Measurements from ENCODE around the gene RHOT2.

The RHOT2 gene

GRCh38 chr16:632486-633335 is 35.2 kb upstream of the RHOT2 start:
- DNase-seq (ENCODE audit: low spot score): no peak

DNA sequence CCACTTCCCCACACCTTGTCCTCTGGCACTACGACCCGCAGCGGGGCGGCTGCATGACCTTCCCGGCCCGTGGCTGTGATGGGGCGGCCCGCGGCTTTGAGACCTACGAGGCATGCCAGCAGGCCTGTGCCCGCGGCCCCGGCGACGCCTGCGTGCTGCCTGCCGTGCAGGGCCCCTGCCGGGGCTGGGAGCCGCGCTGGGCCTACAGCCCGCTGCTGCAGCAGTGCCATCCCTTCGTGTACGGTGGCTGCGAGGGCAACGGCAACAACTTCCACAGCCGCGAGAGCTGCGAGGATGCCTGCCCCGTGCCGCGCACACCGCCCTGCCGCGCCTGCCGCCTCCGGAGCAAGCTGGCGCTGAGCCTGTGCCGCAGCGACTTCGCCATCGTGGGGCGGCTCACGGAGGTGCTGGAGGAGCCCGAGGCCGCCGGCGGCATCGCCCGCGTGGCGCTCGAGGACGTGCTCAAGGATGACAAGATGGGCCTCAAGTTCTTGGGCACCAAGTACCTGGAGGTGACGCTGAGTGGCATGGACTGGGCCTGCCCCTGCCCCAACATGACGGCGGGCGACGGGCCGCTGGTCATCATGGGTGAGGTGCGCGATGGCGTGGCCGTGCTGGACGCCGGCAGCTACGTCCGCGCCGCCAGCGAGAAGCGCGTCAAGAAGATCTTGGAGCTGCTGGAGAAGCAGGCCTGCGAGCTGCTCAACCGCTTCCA is 34.4 kb upstream of the RHOT2 start:
- DNase-seq (ENCODE audit: low spot score): no peak

- no peak for DNase-seq (ENCODE audit: low spot score)
These were observed 33.8 kb upstream of the RHOT2 start for GRCh38 chr16:634051-634670.

- DNase-seq (ENCODE audit: low spot score): no peak
These were observed 32.9 kb upstream of the RHOT2 start for GRCh38 chr16:634996-635395.

DNA sequence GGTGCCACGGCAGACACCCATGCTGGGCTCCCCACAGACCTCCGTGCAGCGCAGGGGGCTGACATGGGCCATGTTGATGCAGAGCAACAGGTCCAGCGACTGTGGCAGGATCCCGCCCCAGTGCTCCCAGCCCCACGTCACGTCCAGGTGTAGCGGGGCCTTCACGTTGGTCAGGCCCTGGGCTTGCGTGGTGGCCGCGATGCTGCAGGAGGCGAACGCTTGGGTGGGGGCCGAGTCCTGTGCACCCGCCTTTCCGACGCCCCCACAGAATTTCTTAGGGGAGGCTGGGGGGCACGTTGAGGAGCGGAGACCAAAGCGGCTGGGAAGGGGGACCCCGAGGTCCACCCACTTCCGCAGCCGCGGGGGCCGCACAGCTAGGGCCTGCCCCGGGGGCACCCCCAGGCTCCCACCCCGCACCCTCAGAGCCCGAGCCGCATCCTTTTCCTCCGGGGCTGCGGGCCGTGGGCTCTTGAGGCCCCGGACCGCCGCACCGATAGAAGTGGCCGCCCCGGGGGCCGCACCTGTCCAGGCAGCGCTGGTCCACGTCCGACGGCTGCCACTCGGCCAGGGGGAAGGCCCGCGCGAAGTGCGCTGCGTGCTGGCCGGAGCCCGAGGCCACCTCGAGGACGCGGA is 32.2 kb upstream of the RHOT2 start:
- DNase-seq (ENCODE audit: low spot score): no peak

- DNase-seq (ENCODE audit: low spot score): peak; percentile 94
These were observed 31.5 kb upstream of the RHOT2 start, which contains the start of gene METTL26 for GRCh38 chr16:636206-637080. Gene METTL26, minus strand, starts transcription at chr16:636305. Its CDS starts 15 bp downstream, at chr16:636290.

GRCh38 chr16:637081-638018 is 30.6 kb upstream of the RHOT2 start:
- peak; percentile 90 for DNase-seq (ENCODE audit: low spot score)

- DNase-seq (ENCODE audit: low spot score): no peak
These were observed 29.8 kb upstream of the RHOT2 start for GRCh38 chr16:638034-638543.

- DNase-seq (ENCODE audit: low spot score): no peak
These were observed 29.1 kb upstream of the RHOT2 start for GRCh38 chr16:638836-639235.

GRCh38 chr16:640614-641013 is 27.3 kb upstream of the RHOT2 start:
- DNase-seq (ENCODE audit: low spot score): no peak

DNA sequence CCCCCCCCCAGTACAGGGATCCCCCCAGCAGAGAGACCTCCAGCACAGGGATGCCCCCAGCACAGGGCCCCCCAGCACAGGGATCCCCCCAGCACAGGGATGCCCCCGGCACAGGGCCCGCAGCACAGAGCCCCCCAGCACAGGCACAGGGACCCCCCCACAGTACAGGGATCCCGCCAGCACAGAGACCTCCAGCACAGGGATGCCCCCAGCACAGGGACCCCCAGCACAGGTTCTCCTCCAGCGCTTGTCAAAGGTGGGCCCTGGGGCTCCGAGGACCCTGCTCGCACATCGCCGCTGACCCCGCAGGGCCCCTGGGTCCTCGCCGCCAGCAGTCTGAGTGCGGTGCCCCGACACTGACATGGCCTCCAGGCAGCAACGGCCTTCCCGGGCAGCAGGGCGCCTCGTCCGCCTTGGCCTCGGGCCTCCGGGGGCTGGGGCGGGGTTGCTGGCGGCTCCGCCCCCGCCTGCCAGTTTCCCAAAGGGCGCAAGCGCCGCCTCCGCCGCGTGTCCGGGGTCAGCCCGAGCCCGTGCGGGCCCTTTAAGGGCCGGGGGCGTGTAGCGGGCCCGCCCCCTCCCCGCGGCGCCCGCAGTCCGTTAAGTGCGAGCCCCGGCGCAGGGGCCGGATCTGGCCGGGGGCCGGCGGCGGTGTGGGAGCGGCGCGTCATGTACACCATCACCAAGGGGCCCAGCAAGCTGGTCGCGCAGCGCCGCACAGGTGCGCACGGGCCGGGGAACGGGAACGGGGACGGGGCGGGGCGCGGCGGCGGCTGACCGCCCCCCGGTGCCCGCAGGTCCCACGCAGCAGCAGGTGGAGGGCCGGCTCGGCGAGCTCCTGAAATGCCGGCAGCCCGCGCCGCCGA is 26.4 kb upstream of the RHOT2 start, which contains the start of gene MCRIP2:
Gene MCRIP2, plus strand, starts transcription at position 503 of the 863 bp plus-strand sequence. Its CDS starts 164 bp downstream, at position 667.
- DNase-seq (ENCODE audit: low spot score): peak; percentile 53

DNA sequence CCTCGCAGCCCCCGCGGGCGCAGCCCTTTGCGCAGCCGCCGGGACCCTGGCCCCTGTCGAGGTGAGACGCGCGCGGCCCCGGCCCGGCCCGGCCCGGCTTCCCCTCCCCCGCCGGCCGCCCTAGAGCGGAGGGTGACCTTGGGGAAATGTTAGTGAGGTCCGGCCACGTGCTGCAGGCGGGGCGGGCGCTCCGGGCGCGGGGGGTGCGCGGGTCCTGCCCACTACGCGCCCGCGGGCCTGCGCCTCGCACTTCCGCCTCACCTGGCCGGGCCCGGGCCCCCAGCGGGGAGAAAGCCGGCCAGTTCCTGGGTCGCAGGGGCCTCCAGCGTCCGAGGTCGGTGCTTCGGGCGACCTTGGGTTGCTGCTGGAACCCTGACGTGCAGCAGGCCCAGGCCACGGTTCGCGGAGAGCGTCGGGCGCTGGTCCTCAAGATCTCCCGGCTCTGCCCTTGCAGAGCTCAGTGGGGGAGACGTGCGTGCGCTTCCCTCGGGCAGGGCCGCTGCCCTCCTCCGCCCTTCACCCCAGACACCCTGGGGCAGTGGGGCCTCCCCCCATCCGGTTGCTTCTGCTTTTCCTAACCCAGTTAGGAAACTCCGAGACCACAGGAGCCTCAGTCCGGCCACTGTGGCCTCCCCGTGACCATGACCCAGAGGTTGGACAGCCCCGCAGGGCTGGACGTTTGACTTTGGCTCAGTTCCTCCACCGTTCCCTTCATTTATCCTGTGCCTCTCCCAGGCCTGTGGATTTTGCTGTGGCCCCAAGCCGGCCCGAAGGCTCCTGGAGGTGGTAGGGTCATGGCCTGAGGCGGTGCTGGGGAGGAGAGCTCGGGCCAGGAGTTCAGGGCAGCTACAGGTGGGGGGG is 25.5 kb upstream of the RHOT2 start:
- no peak for DNase-seq (ENCODE audit: low spot score)

- DNase-seq (ENCODE audit: low spot score): no peak
These were observed 24.9 kb upstream of the RHOT2 start for GRCh38 chr16:643050-643368.

DNA sequence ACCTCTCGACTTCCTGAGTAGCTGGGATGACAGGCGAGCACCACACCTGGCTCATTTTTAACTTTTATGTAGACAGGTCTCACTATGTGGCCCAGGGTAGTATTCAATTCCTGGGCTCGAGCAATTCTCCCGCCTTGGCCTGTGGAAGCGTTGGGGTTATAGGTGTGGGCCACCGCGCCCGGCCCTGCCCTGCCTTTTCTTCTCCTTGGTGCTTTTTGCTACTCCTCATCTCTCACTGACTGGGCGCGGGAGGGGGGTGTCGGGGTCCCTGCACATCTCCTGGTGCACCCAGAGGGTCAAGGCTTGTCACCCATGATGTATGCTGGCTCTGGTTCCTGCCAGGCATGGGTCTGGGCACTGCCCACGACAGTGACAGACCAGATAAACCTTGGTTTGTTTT is 23.4 kb upstream of the RHOT2 start:
- DNase-seq (ENCODE audit: low spot score): no peak

- DNase-seq (ENCODE audit: low spot score): no peak
These were observed 21.9 kb upstream of the RHOT2 start for GRCh38 chr16:645852-646678.

DNA sequence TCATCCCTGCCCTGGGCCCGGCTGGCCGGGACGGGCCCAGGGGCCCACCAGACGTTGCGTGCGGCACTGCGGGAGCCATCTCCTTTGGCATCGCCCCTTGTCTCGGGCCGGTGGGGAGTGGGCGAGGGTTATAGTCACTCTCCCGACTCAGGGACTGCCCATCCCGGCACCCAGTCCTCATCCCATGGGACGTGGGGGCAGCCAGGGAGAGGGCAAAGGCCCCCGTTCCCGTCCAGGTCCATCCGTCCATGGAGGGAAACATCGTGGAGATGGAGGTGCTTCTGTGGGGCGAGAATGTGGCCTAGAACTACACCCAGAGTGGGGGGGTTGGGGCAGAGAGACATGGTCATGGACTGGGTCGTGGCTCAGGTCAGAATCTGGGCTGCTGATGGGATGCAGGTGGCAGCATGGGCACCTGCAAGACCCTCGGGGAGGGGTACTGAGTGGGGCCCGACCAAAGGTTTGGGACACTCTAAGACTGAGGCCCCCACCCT is 21.2 kb upstream of the RHOT2 start:
- no peak for DNase-seq (ENCODE audit: low spot score)

All from CD4-positive, alpha-beta T cell treated with Interleukin-6 at 100 ng/mL for 8 hours (primary cell).